Esophagus muscularis mucosa (tissue), 4 donors: ENCODE results near the gene ROMO1. TPM values are rescaled to one million over a fixed set of nuclear protein-coding genes. Genes with fewer than 3 reads are reported as not detected.

Source experiments
- DNase-seq: peaks from one replicate; pipeline ENCODE4 v3.0.0-alpha.2; 2017; ENCODE audit errors: extremely low spot score
- H3K27ac ChIP-seq, 4 donors: fragments of 200-600 bp; sonication (generic); replicated peaks in 1 of 4; 1 replicate in 3 of 4; 2 replicates in 1 of 4; pipeline ENCODE4 v1.5.1; 2016 to 2019; ENCODE audit warnings: mild to moderate bottlenecking in 1 of 4
- H3K27me3 ChIP-seq, 4 donors: fragments of 200-600 bp; sonication (generic); one replicate each; pipeline versions ENCODE4 v1.5.1 to v1.6.0; 2016 to 2019
- H3K36me3 ChIP-seq, 4 donors: fragments of 200-600 bp; sonication (generic); one replicate each; pipeline ENCODE4 v1.5.1; 2016 to 2019
- H3K4me1 ChIP-seq, 4 donors: fragments of 200-600 bp; sonication (generic); one replicate each; pipeline ENCODE4 v1.5.1; 2016 to 2019
- H3K4me3 ChIP-seq, 4 donors: fragments of 200-600 bp; sonication (generic); 1 replicate in 2 of 4; 2 replicates in 2 of 4; pipeline ENCODE4 v1.5.1; 2016 to 2019; ENCODE audit warnings: mild to moderate bottlenecking in 4 of 4, moderate library complexity in 1 of 4
- H3K9me3 ChIP-seq, 4 donors: fragments of 200-600 bp; sonication (generic); 1 replicate in 3 of 4; 2 replicates in 1 of 4; pipeline ENCODE4 v1.5.1; 2016 to 2019
- EP300 ChIP-seq: sonication (generic); formaldehyde crosslinking; IDR thresholded peaks from one replicate; pipeline ENCODE4 v1.6.1; 2017; ENCODE audit warnings: antibody characterized with exemption
- POLR2A ChIP-seq: fragments of 450-650 bp; IDR thresholded peaks from one replicate; pipeline ENCODE4 v1.6.1; 2017; ENCODE audit warnings: antibody characterized with exemption, moderate library complexity, mild to moderate bottlenecking, low read depth
- POLR2AphosphoS5 ChIP-seq, 2 donors: sonication (generic); formaldehyde crosslinking; IDR thresholded peaks; one replicate each; pipeline ENCODE4 v1.6.1; 2017; ENCODE audit warnings: antibody characterized with exemption in 2 of 2
- WGBS: methylation state at CpG from one replicate; pipeline ENCODE4 v1.1.5; 2018; 5-methylcytosine and 5-hydroxymethylcytosine counted together
- intact Hi-C: fragments of 100-400 bp; cut with DNase I; formaldehyde crosslinking; loops from one replicate; pipeline ENCODE4 v1.15.1; 2023
- total RNA-seq, 4 donors: library from RNA; depleted of rRNA; stranded (reverse); fragments of >200 nt; gene quantifications; one replicate each; pipeline versions ENCODE4 v1.1.0 to v1.2.1, GENCODE V29; 2016
- TF ChIP-seq, protein P1 (sequence below), 3 experiments: fragments of 200-600 bp in 2 of 3; fragments of 450-650 bp in 1 of 3; sonication (generic) in 2 of 3; IDR thresholded peaks; one replicate each; pipeline ENCODE4 v1.5.1; 2017 to 2019; ENCODE audit warnings: antibody characterized with exemption in 3 of 3, mild to moderate bottlenecking in 2 of 3, moderate library complexity in 1 of 3

The ROMO1 gene
- total RNA-seq, 4 donors from 2014 or later = 159 to 360 (median 263) TPM

DNA sequence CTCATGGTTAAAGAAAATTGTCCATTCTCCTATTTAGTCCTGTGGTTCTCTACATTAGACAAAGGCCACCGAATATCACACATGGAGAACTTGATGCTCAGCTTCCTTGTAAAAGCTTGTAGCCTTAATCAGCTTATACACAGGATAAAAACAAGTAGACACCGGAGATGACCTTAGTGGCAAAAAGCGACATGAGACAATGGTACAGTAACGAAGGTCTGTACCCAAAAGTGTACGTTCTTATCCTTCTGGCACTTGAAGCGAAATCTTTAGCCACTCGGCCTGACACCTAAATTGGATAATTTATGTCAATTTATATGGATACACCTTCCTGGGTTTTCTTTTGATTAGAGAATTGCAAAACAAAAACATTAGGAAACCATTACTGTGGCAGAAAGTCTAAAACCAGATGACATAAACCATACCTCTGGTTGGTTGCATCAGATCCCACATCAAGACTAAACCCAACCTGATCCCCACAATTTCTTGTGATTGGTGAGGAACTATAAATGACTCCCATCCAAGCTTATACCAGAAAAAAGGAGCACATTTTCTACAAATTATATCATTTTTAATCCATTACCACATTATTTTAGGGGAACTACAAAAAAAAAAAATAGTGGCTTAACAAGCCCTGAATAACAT is 36.7 kb downstream of the ROMO1 start:
- WGBS = 50% methylated on average over 7 of the region's 7 CpGs
- H3K4me1 ChIP-seq = peaks cover 85 to 99% (median 97%) of the 10 kb centered on the region in 4 donors
- no peak for DNase-seq
- no peaks in the 10 kb centered on the region for H3K27me3 ChIP-seq
- no peaks in the 10 kb centered on the region for H3K9me3 ChIP-seq
- peak overlapping the region in 3 of 4 donors; percentile 4 to 17 (median 16) for H3K4me3 ChIP-seq
- intact Hi-C loops = no loop called here
- H3K27ac ChIP-seq = peak overlapping the region; percentile 10 to 41 (median 28)
- TF ChIP-seq EP300 = no peak
- TF ChIP-seq, protein P1, sequence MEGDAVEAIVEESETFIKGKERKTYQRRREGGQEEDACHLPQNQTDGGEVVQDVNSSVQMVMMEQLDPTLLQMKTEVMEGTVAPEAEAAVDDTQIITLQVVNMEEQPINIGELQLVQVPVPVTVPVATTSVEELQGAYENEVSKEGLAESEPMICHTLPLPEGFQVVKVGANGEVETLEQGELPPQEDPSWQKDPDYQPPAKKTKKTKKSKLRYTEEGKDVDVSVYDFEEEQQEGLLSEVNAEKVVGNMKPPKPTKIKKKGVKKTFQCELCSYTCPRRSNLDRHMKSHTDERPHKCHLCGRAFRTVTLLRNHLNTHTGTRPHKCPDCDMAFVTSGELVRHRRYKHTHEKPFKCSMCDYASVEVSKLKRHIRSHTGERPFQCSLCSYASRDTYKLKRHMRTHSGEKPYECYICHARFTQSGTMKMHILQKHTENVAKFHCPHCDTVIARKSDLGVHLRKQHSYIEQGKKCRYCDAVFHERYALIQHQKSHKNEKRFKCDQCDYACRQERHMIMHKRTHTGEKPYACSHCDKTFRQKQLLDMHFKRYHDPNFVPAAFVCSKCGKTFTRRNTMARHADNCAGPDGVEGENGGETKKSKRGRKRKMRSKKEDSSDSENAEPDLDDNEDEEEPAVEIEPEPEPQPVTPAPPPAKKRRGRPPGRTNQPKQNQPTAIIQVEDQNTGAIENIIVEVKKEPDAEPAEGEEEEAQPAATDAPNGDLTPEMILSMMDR (IDR thresholded peaks at IDR 0.05) = no peak
- no peak for TF ChIP-seq POLR2A
- no peak for TF ChIP-seq POLR2AphosphoS5 (IDR thresholded peaks at IDR 0.05)
- peaks cover 53 to 98% (median 82%) of the 10 kb centered on the region in 4 donors for H3K36me3 ChIP-seq

DNA sequence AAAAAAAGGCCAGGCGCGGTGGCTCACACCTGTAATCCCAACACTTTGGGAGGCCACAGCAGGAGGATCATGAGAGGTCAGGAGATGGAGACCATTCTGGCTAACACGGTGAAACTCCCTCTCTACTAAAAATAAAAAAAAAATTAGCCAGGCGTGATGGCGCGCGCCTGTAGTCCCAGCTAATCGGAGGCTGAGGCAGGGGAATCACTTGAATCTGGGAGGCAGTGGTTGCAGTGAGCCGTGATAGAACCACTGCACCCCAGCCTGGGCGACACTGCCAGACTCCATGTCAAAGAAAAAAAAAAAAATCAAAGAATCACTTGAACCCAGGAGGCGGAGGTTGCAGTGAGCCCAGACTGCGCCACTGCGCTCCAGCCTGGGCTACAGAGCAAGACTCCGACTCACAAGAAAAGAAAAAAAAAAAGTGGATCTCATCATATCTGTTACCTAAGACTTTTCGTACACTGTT is 38.7 kb downstream of the ROMO1 start:
- no peak for DNase-seq
- peaks cover 73 to 81% (median 78%) of the 10 kb centered on the region in 4 donors for H3K4me1 ChIP-seq
- H3K27ac ChIP-seq = peak overlapping the region in 2 of 4 donors; percentile 30 to 99
- intact Hi-C loops = no loop called here
- H3K9me3 ChIP-seq = no peaks in the 10 kb centered on the region
- no peaks in the 10 kb centered on the region for H3K27me3 ChIP-seq
- H3K36me3 ChIP-seq = peaks cover 38 to 79% (median 68%) of the 10 kb centered on the region in 4 donors
- WGBS = 89% methylated on average over 15 of the region's 15 CpGs
- peak overlapping the region in 1 of 4 donors; percentile 26 for H3K4me3 ChIP-seq
- TF ChIP-seq EP300 (no peak), POLR2AphosphoS5 (IDR thresholded peaks at IDR 0.05) (no peak), POLR2A (no peak)
- TF ChIP-seq, protein P1 (IDR thresholded peaks at IDR 0.05) = no peak

GRCh38 chr20:35738410-35739179 is 39.4 kb downstream of the ROMO1 start:
- intact Hi-C loops = no loop called here
- H3K4me1 ChIP-seq = peaks cover 72 to 81% (median 78%) of the 10 kb centered on the region in 4 donors

DNA sequence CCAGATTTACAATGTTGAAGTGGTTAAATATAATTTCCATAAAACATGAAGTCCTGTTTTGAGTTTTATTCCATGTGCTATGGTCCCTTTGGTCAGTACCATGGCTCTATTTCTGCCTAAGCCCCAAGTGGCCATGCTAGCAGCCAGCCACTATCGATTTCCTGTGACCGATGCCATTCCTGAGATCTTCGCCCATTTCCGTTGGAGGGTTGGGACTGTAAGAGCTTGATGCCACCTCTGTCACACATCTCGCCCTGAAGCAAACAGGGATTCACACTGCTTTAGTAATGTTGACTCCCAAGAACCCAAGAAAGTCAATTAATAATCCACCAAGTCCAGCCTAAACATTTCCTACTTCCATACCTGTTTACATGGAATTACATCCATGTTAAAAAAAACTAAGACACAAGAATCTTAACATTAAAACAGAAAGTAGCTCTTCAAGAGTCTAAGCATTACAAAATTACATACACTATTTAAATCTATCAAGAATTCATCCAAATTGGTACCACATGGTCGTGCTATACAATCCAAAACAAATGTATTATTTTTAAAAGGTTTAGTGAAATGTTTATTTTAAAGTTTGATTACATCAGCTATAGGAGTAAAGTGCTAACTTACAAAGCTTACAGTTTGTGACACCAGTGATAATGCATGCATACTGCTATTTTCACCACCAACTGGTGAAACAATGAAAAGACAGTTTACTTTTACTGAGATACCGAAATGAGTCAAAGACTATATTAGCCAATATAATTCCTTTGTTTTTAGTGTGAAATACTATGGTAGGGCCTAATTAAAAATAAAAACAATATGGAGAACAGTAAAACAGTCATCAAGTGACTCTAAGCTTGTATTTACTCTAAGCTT is 40.3 kb downstream of the ROMO1 start:
- 43% methylated on average over 7 of the region's 7 CpGs for WGBS
- Histone ChIP-seq H3K27me3 (no peaks in the 10 kb centered on the region), H3K36me3 (peaks cover 25 to 63% (median 54%) of the 10 kb centered on the region in 4 donors), H3K4me3 (peak overlapping the region; percentile 83 to 91 (median 84)), H3K9me3 (no peaks in the 10 kb centered on the region), H3K27ac (peak overlapping the region; percentile 99 to 100 (median 100)), H3K4me1 (peaks cover 63 to 77% (median 73%) of the 10 kb centered on the region in 4 donors)
- intact Hi-C loops = loop anchor here (5.0 kb wide), 1 partner anchor 143 kb away; no protein-coding TSS in a partner anchor
- no peak for TF ChIP-seq POLR2AphosphoS5 (IDR thresholded peaks at IDR 0.05)
- TF ChIP-seq EP300 = no peak
- TF ChIP-seq, protein P1 (IDR thresholded peaks at IDR 0.05) = no peak
- TF ChIP-seq POLR2A = no peak
- DNase-seq = no peak

More at GRCh38 chr20:35738410-35739179, 39.4 kb downstream of the ROMO1 start:
- no peak for DNase-seq
- peaks cover 31 to 72% (median 63%) of the 10 kb centered on the region in 4 donors for H3K36me3 ChIP-seq
- H3K27ac ChIP-seq = peak overlapping the region in 3 of 4 donors; percentile 21 to 99 (median 30)
- H3K4me3 ChIP-seq = peak overlapping the region in 3 of 4 donors; percentile 19 to 91 (median 83)
- 41% methylated on average over 4 of the region's 4 CpGs for WGBS
- no peaks in the 10 kb centered on the region for H3K9me3 ChIP-seq
- no peaks in the 10 kb centered on the region for H3K27me3 ChIP-seq
- TF ChIP-seq EP300 (no peak), POLR2A (no peak), POLR2AphosphoS5 (IDR thresholded peaks at IDR 0.05) (no peak)
- TF ChIP-seq, protein P1 (IDR thresholded peaks at IDR 0.05) = no peak
